ENCODE data around the gene MRPS5.

MRPS5 gene

DNA sequence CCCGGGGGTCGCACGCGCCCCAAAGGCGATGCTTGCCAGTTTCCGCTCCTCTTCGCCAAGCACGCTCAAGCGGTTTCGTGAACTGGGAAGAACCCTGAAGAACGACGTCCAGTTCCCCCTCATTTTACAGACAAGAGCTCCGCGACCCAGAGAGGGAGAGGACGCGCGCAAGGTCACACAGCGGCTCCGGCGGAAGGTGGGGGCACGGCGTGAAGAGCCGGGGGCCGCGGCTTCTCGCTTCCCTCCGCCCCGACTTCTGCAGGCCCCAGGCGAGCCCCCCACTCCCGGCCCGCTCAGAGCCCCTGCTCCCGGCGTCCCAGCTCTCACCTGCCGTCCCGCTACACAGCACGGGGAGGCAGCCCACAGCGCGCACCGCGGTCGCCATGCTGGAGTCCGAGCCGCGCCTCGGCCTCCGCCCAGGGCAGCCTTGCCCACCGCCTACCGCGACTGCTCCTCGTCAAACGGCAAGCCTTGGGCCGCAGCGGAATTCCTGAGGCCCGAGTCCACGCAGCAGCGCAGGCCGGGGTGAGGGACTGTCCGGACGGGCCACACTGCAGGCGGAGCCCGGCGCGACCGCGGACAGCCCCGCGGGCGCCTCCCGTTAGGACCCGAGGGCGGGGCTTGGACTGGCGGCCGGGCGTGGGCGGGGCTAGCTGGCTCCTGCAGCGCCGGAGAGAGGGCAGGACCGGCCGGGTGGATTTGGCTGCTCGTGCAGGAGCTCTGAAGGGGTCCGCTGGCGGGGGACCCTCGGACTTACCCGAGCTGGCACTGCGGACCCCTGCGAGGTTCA, at the start of gene MRPS5:
MRPS5 (minus strand) TSS at position 402 of the 790 bp plus-strand sequence; CDS start at position 385, 17 bp downstream.
- H3K4me2 ChIP-seq (ENCODE audit: low read depth, low read length, poor library complexity, severe bottlenecking), result peak within 1 kb of the TSS; percentile 75
- H3K79me2 ChIP-seq (ENCODE audit: insufficient read depth, low read length), result peaks cover 36% of the 10 kb centered on the region

DNA sequence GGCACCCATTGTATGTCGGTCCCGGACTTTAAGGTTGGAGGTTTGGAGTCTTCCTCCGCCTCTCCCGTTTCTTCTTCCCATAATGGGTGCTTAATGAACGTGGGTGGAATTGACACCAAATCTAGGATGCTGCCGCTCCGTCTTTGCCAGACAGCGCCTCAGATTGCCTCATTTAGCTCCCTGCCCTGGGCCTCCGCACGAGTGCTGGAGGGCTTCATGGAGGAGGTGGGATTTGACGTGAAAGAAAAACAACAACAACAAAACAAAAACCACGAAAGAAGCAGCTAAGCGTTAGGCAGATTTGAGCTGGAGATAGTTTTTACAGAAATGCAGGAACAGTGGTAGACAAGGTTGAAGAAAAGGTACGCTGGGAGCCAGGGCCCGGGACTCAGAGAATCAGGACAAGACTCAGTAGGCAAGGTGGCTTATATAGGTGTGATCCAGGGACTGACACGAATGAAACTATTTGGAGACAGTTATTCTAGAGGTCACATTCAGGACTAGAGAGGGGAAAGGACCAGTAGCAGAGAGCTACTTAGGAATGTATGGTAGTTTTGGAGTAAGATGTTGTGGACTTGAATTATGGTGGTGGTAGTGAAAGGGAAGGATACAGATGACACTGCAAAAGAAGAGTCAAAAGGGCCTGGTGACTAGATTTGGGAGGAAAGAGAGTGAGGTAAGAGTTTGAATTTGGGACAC, 44.6 kb upstream of the MRPS5 start:
- no peaks in the 10 kb centered on the region for H3K27me3 ChIP-seq (ENCODE audit: insufficient read depth, low read length, poor library complexity, severe bottlenecking)
- H4K20me1 ChIP-seq (ENCODE audit: insufficient read depth, low read length, poor library complexity, severe bottlenecking), result no peaks in the 10 kb centered on the region
- H2AFZ ChIP-seq (ENCODE audit: low read length), result peak overlapping the region; percentile 94
- no peaks in the 10 kb centered on the region for H3K9me2 ChIP-seq (replicated peaks; ENCODE audit: low read depth, low read length)
- H3K79me2 ChIP-seq (ENCODE audit: insufficient read depth, low read length), result peaks cover 28% of the 10 kb centered on the region; the same call in 1 of the 2 replicates
- no peak for TF ChIP-seq EZH2phosphoT487 (IDR thresholded peaks at IDR 0.05; ENCODE audit: borderline replicate concordance)
- TF ChIP-seq, protein P1, sequence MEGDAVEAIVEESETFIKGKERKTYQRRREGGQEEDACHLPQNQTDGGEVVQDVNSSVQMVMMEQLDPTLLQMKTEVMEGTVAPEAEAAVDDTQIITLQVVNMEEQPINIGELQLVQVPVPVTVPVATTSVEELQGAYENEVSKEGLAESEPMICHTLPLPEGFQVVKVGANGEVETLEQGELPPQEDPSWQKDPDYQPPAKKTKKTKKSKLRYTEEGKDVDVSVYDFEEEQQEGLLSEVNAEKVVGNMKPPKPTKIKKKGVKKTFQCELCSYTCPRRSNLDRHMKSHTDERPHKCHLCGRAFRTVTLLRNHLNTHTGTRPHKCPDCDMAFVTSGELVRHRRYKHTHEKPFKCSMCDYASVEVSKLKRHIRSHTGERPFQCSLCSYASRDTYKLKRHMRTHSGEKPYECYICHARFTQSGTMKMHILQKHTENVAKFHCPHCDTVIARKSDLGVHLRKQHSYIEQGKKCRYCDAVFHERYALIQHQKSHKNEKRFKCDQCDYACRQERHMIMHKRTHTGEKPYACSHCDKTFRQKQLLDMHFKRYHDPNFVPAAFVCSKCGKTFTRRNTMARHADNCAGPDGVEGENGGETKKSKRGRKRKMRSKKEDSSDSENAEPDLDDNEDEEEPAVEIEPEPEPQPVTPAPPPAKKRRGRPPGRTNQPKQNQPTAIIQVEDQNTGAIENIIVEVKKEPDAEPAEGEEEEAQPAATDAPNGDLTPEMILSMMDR (conservative IDR thresholded peaks at IDR 0.05; ENCODE audit: low read length), result no peak
- H3K4me1 ChIP-seq (ENCODE audit: insufficient read depth, low read length, poor library complexity, severe bottlenecking), result peaks cover 23% of the 10 kb centered on the region
- peak overlapping the region; percentile 89 for H3K9ac ChIP-seq (ENCODE audit: low read depth, low read length, poor library complexity, severe bottlenecking)
- H3K4me2 ChIP-seq (ENCODE audit: low read depth, low read length, poor library complexity, severe bottlenecking), result peak overlapping the region; percentile 99
- no peaks in the 10 kb centered on the region for H3K9me3 ChIP-seq (ENCODE audit: insufficient read depth, low read depth, low read length)
- peak overlapping the region; percentile 91 for H3K4me3 ChIP-seq (ENCODE audit: low read length, poor library complexity, severe bottlenecking)
- H3F3A ChIP-seq (ENCODE audit: low read depth), result no peaks in the 10 kb centered on the region
- no peaks in the 10 kb centered on the region for H3K36me3 ChIP-seq (ENCODE audit: insufficient read depth, low read length)

More for the DNA sequence above, at the start of gene MRPS5:
- no peaks in the 10 kb centered on the region for H3F3A ChIP-seq (ENCODE audit: low read depth)
- H3K4me1 ChIP-seq (ENCODE audit: insufficient read depth, low read length, poor library complexity, severe bottlenecking), result peaks cover 36% of the 10 kb centered on the region
- H3K9ac ChIP-seq (ENCODE audit: low read depth, low read length, poor library complexity, severe bottlenecking), result peak within 1 kb of the TSS; percentile 73
- H3K27me3 ChIP-seq (ENCODE audit: insufficient read depth, low read length, poor library complexity, severe bottlenecking), result no peaks in the 10 kb centered on the region
- peak within 1 kb of the TSS; percentile 96 for H3K4me3 ChIP-seq (ENCODE audit: low read length, poor library complexity, severe bottlenecking)
- peaks cover 26% of the 10 kb centered on the region for H4K20me1 ChIP-seq (ENCODE audit: insufficient read depth, low read length, poor library complexity, severe bottlenecking)
- H2AFZ ChIP-seq (ENCODE audit: low read length), result peak within 1 kb of the TSS; percentile 84
- no peaks in the 10 kb centered on the region for H3K9me3 ChIP-seq (ENCODE audit: insufficient read depth, low read depth, low read length)
- 0 out of 2 replicates have a peak, but pooled peaks cover 3% of the 10 kb centered on the region for H3K36me3 ChIP-seq (ENCODE audit: insufficient read depth, low read length)
- no peak for TF ChIP-seq EZH2phosphoT487 (IDR thresholded peaks at IDR 0.05; ENCODE audit: borderline replicate concordance)
- TF ChIP-seq, protein P1 (conservative IDR thresholded peaks at IDR 0.05; ENCODE audit: low read length), result 0 out of 2 replicates have a peak, but pooled peaks have one; percentile 7
- no peaks in the 10 kb centered on the region for H3K9me2 ChIP-seq (replicated peaks; ENCODE audit: low read depth, low read length)

DNA sequence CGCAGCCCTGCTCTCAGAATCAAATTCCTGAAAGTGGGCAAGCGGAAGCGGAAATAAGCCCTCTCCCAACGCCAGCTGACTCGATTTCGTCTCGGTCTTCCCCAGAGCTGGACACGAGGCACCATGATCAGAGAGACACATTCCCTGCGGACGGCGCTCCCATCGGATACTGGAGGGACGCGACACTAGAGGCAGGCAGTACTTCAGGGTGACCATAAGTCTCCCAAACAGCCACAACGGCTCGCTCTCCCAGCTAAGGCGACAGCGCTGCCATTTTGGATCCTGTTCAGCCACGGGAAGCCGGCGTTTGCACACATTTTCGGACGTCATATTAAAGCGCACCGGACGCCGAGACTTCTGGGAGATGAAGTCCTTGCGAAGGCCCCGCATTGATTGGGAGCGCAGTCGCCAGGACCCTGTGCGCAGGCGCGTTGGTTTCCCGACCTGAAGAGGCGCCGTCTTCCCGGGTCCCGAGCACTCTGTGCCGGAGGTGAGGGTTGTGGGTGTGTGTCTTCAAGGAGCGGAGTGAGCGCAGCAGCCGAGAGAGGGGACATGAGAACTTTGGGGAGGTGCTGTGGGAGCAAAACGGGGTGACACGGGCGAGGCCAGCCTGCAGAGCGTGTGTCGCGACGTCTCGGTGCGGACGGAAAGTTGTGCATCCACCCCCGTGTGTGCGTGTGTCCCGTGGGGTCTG, 43.9 kb upstream of the MRPS5 start, which contains the start of gene ZNF2:
ZNF2 (plus strand) TSS at position 439 of the 694 bp plus-strand sequence. CDS start 10,418 bp downstream, outside the sequence.
- Histone ChIP-seq H3K4me1 (ENCODE audit: insufficient read depth, low read length, poor library complexity, severe bottlenecking) (peaks cover 23% of the 10 kb centered on the region), H3K4me3 (ENCODE audit: low read length, poor library complexity, severe bottlenecking) (peak within 1 kb of the TSS; percentile 91), H3K79me2 (ENCODE audit: insufficient read depth, low read length) (peaks cover 28% of the 10 kb centered on the region; the same call in 1 of the 2 replicates), H3K9me3 (ENCODE audit: insufficient read depth, low read depth, low read length) (no peaks in the 10 kb centered on the region), H3K4me2 (ENCODE audit: low read depth, low read length, poor library complexity, severe bottlenecking) (peak within 1 kb of the TSS; percentile 99), H3K9ac (ENCODE audit: low read depth, low read length, poor library complexity, severe bottlenecking) (peak within 1 kb of the TSS; percentile 89), H2AFZ (ENCODE audit: low read length) (peak within 1 kb of the TSS; percentile 94), H4K20me1 (ENCODE audit: insufficient read depth, low read length, poor library complexity, severe bottlenecking) (no peaks in the 10 kb centered on the region), H3K27me3 (ENCODE audit: insufficient read depth, low read length, poor library complexity, severe bottlenecking) (no peaks in the 10 kb centered on the region), H3K9me2 (replicated peaks; ENCODE audit: low read depth, low read length) (no peaks in the 10 kb centered on the region), H3K36me3 (ENCODE audit: insufficient read depth, low read length) (no peaks in the 10 kb centered on the region), H3F3A (ENCODE audit: low read depth) (no peaks in the 10 kb centered on the region)
- no peak for TF ChIP-seq EZH2phosphoT487 (IDR thresholded peaks at IDR 0.05; ENCODE audit: borderline replicate concordance)
- TF ChIP-seq, protein P1 (conservative IDR thresholded peaks at IDR 0.05; ENCODE audit: low read length), result no peak
